Neural progenitor cell (in vitro differentiated cells): ENCODE data around the gene MSI2. TPM values are rescaled to one million over a fixed set of nuclear protein-coding genes. Genes with fewer than 3 reads are reported as not detected.

Source experiments
- DNase-seq: peaks from one replicate; pipeline ENCODE4 v3.0.0-alpha.2; 2016; ENCODE audit warnings: low spot score
- H2AFZ ChIP-seq: fragments of 200-600 bp; sonication (generic); replicated peaks from 2 replicates; pipeline ENCODE4 v1.6.1; 2016; ENCODE audit warnings: antibody characterized with exemption
- H3F3A ChIP-seq: fragments of 200-600 bp; sonication (generic); 2 replicates; pipeline ENCODE4 v1.6.1; 2016; ENCODE audit warnings: antibody characterized with exemption, low read depth
- H3K27ac ChIP-seq: fragments of 200-600 bp; sonication (generic); 2 replicates; pipeline ENCODE4 v1.5.1; 2016; ENCODE audit warnings: mild to moderate bottlenecking
- H3K27me3 ChIP-seq: fragments of 200-600 bp; sonication (generic); 2 replicates; pipeline ENCODE4 v1.6.1; 2016; ENCODE audit warnings: mild to moderate bottlenecking, moderate library complexity
- H3K36me3 ChIP-seq: fragments of 200-600 bp; sonication (generic); 2 replicates; pipeline ENCODE4 v1.5.1; 2016
- H3K4me1 ChIP-seq: fragments of 200-600 bp; sonication (generic); 2 replicates; pipeline ENCODE4 v1.6.1; 2016; ENCODE audit warnings: mixed run types
- H3K4me2 ChIP-seq: fragments of 200-600 bp; sonication (generic); 2 replicates; pipeline ENCODE4 v1.6.1; 2016
- H3K4me3 ChIP-seq: fragments of 200-600 bp; sonication (generic); 2 replicates; pipeline ENCODE4 v1.5.1; 2016
- H3K79me2 ChIP-seq: fragments of 200-600 bp; sonication (generic); 2 replicates; pipeline ENCODE4 v1.6.1; 2016; ENCODE audit warnings: low read depth
- H3K9ac ChIP-seq: fragments of 200-600 bp; sonication (generic); 2 replicates; pipeline ENCODE4 v1.6.1; 2016
- H3K9me3 ChIP-seq: fragments of 200-600 bp; sonication (generic); 2 replicates; pipeline ENCODE4 v1.5.1; 2016; ENCODE audit warnings: low read depth
- H4K20me1 ChIP-seq: fragments of 200-600 bp; sonication (generic); 2 replicates; pipeline ENCODE4 v1.6.1; 2016; ENCODE audit warnings: low read depth
- H3K27ac Mint-ChIP-seq: 3 replicates; pipeline ENCODE4 v1.8.0; 2021; ENCODE audit warnings: mixed read lengths
- H3K27me3 Mint-ChIP-seq: 2 replicates; pipeline ENCODE4 v1.8.0; 2022; ENCODE audit warnings: low read depth, mild to moderate bottlenecking, inconsistent platforms, moderate library complexity, mixed read lengths; ENCODE audit not compliant: insufficient read depth
- H3K36me3 Mint-ChIP-seq: 3 replicates; pipeline ENCODE4 v1.8.0; 2021; ENCODE audit warnings: mixed read lengths
- H3K4me1 Mint-ChIP-seq: 3 replicates; pipeline ENCODE4 v1.8.0; 2021; ENCODE audit warnings: mixed read lengths
- H3K4me3 Mint-ChIP-seq: 3 replicates; pipeline ENCODE4 v1.8.0; 2021; ENCODE audit warnings: mild to moderate bottlenecking, moderate library complexity, mixed read lengths
- H3K9me3 Mint-ChIP-seq: 3 replicates; pipeline ENCODE4 v1.8.0; 2020; ENCODE audit warnings: mixed read lengths
- EZH2 ChIP-seq: fragments of 200-600 bp; sonication (generic); IDR thresholded peaks from 2 replicates; pipeline ENCODE4 v1.6.1; 2017; ENCODE audit warnings: antibody characterized with exemption, mild to moderate bottlenecking, moderate library complexity
- EZH2phosphoT487 ChIP-seq: fragments of 200-600 bp; sonication (generic); IDR thresholded peaks from 2 replicates; pipeline ENCODE4 v1.6.1; 2017; ENCODE audit warnings: antibody characterized with exemption
- total RNA-seq: library from RNA; depleted of rRNA; stranded (reverse); fragments of >200 nt; gene quantifications from 2 replicates; pipeline ENCODE4 v1.2.3, GENCODE V29; 2015; ENCODE audit warnings: low replicate concordance
- TF ChIP-seq, protein P1 (sequence below): fragments of 200-600 bp; sonication (generic); IDR thresholded peaks from 2 replicates; pipeline ENCODE4 v1.5.1; 2017; ENCODE audit warnings: antibody characterized with exemption, mild to moderate bottlenecking

MSI2 gene
- total RNA-seq, 1 donor from 2014 or later, result 96.9 TPM

DNA sequence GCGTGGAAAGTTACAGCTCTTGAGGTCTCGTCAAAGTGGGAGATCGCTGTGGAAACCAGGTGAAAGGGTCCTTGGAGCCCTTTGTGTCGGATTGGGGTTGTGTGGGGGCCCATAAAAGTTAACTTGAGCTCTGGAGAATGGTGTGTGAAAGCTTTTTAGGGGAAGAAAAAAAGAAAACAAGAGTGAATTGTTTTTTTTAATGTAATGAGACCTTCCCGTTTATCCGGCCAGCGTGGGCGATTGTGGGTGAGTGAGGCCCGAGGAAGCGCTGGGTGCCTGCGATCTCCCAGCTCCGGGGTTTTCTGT is 150.6 kb downstream of the MSI2 start:
- no peak for TF ChIP-seq EZH2
- TF ChIP-seq EZH2phosphoT487, result no peak
- TF ChIP-seq, protein P1, sequence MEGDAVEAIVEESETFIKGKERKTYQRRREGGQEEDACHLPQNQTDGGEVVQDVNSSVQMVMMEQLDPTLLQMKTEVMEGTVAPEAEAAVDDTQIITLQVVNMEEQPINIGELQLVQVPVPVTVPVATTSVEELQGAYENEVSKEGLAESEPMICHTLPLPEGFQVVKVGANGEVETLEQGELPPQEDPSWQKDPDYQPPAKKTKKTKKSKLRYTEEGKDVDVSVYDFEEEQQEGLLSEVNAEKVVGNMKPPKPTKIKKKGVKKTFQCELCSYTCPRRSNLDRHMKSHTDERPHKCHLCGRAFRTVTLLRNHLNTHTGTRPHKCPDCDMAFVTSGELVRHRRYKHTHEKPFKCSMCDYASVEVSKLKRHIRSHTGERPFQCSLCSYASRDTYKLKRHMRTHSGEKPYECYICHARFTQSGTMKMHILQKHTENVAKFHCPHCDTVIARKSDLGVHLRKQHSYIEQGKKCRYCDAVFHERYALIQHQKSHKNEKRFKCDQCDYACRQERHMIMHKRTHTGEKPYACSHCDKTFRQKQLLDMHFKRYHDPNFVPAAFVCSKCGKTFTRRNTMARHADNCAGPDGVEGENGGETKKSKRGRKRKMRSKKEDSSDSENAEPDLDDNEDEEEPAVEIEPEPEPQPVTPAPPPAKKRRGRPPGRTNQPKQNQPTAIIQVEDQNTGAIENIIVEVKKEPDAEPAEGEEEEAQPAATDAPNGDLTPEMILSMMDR, result no peak
- Histone ChIP-seq H3K36me3 (no peaks in the 10 kb centered on the region), H3K27ac (peak overlapping the region; percentile 100), H3K79me2 (peaks cover 81% of the 10 kb centered on the region), H3F3A (peaks cover 61% of the 10 kb centered on the region), H4K20me1 (peaks cover 24% of the 10 kb centered on the region), H3K4me1 (peaks cover 75% of the 10 kb centered on the region), H3K9ac (peak overlapping the region; percentile 38), H3K27me3 (no peaks in the 10 kb centered on the region), H3K4me3 (no peak overlapping the region), H3K9me3 (no peaks in the 10 kb centered on the region), H2AFZ (no peak overlapping the region), H3K4me2 (peak overlapping the region; percentile 76)
- H3K36me3 Mint-ChIP-seq, result peaks cover 23% of the 10 kb centered on the region
- H3K27ac Mint-ChIP-seq, result peak overlapping the region; percentile 100
- peaks cover 2% of the 10 kb centered on the region for H3K9me3 Mint-ChIP-seq
- H3K27me3 Mint-ChIP-seq, result peaks cover 3% of the 10 kb centered on the region
- no peak for DNase-seq
- peak overlapping the region; percentile 68 for H3K4me3 Mint-ChIP-seq
- H3K4me1 Mint-ChIP-seq, result peaks cover 90% of the 10 kb centered on the region

GRCh38 chr17:57407287-57408070 is 151.2 kb downstream of the MSI2 start:
- H3K4me2 ChIP-seq, result peak overlapping the region; percentile 76
- peaks cover 71% of the 10 kb centered on the region for H3K4me1 ChIP-seq

GRCh38 chr17:57408071-57408811 is 151.9 kb downstream of the MSI2 start:
- Histone ChIP-seq H3K4me1 (peaks cover 63% of the 10 kb centered on the region), H3K27me3 (no peaks in the 10 kb centered on the region), H3K36me3 (no peaks in the 10 kb centered on the region), H3K9me3 (no peaks in the 10 kb centered on the region), H3K27ac (peak overlapping the region; percentile 100), H3K4me3 (peak overlapping the region; percentile 21), H3K79me2 (peaks cover 81% of the 10 kb centered on the region), H3K9ac (no peak overlapping the region), H4K20me1 (peaks cover 14% of the 10 kb centered on the region), H3K4me2 (peak overlapping the region; percentile 76), H2AFZ (no peak overlapping the region), H3F3A (peaks cover 59% of the 10 kb centered on the region)
- TF ChIP-seq EZH2 (no peak), EZH2phosphoT487 (no peak)
- TF ChIP-seq, protein P1, result no peak
- H3K27ac Mint-ChIP-seq, result peak overlapping the region; percentile 100
- H3K4me3 Mint-ChIP-seq, result peak overlapping the region; percentile 68
- H3K27me3 Mint-ChIP-seq, result peaks cover 3% of the 10 kb centered on the region
- H3K9me3 Mint-ChIP-seq, result peaks cover 2% of the 10 kb centered on the region
- H3K4me1 Mint-ChIP-seq, result peaks cover 77% of the 10 kb centered on the region
- H3K36me3 Mint-ChIP-seq, result peaks cover 27% of the 10 kb centered on the region
- peak; percentile 68 for DNase-seq

More at GRCh38 chr17:57407287-57408070, 151.2 kb downstream of the MSI2 start:
- peak; percentile 47 for DNase-seq
- Histone ChIP-seq H3K9me3 (no peaks in the 10 kb centered on the region), H3K79me2 (peaks cover 81% of the 10 kb centered on the region), H3K9ac (peak overlapping the region; percentile 38), H3F3A (peaks cover 61% of the 10 kb centered on the region), H3K27ac (peak overlapping the region; percentile 100), H2AFZ (no peak overlapping the region), H3K4me3 (peak overlapping the region; percentile 21), H3K27me3 (no peaks in the 10 kb centered on the region), H3K36me3 (no peaks in the 10 kb centered on the region), H4K20me1 (peaks cover 19% of the 10 kb centered on the region)
- Mint-ChIP-seq H3K4me3 (peak overlapping the region; percentile 68), H3K27ac (peak overlapping the region; percentile 100), H3K36me3 (peaks cover 23% of the 10 kb centered on the region), H3K4me1 (peaks cover 84% of the 10 kb centered on the region), H3K27me3 (peaks cover 3% of the 10 kb centered on the region), H3K9me3 (peaks cover 2% of the 10 kb centered on the region)
- TF ChIP-seq EZH2 (no peak), EZH2phosphoT487 (no peak)
- TF ChIP-seq, protein P1, result no peak
